ENCODE measurements around the gene EDA2R. TPM values are rescaled to one million over a fixed set of nuclear protein-coding genes. Genes with fewer than 3 reads are reported as not detected.

Gene EDA2R
- total RNA-seq, 1 experiment from 2014 or later = 19.5 TPM

DNA sequence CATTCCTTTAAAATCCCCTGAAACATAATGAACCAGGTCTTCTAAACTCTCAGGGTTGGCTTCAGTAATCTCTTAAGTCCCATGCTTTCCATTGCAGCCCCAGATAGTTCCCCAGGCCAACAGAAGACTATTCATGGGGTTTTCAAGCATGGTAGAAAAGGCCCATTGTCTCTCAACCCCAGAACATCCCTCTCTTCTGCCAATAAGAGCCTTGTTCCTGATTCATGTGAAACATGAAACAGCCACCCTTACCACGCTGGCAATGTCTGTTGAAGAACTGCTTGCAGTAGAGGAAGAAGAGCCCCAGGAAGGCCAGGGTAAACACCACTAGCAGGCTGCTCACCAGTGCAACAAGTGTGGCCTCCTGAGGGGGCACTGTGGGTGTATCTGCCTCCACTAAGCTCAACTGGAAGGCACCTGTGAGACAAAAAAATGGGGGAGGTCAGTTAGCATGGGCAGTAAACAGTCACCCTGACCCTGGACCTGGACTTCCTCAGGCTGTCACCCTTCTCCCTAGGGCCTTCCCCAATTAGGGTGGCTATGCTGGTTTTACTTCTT lies 36.4 kb downstream of the EDA2R start:
- DNase-seq (ENCODE audit: low read depth, low spot score) = peak; percentile 92
- in situ Hi-C loops (cut with HindIII; ENCODE audit: low pct_unique_long_range_greater_than_20kb, low sequenced_read_pairs) = no loop called here

DNA sequence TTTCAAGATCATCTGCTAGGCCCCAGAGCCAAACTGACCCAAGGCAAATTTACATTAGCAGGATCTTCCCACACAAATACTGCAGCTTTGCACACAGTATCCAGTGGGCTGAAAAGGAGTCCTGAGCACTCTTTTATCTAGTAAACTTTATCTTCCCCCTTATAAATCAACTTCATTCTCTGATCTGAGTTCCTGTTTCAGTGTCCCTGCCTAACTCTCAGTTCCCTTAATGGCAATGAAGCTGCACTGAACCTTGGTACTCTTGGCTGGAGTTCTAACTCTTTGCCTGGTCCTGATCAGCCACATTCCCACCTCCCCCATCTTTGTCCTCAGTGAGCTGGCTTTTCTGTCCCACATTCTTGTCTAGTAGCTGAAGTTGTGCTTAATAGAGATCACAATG lies 37.4 kb downstream of the EDA2R start:
- in situ Hi-C loops (cut with HindIII; ENCODE audit: low pct_unique_long_range_greater_than_20kb, low sequenced_read_pairs) = no loop called here
- no peak for DNase-seq (ENCODE audit: low read depth, low spot score)

- in situ Hi-C loops (cut with HindIII; ENCODE audit: low pct_unique_long_range_greater_than_20kb, low sequenced_read_pairs) = no loop called here
- no peak for DNase-seq (ENCODE audit: low read depth, low spot score)
Measured at GRCh38 chrX:66579219-66579618, 59.7 kb downstream of the EDA2R start.

- in situ Hi-C loops (cut with HindIII; ENCODE audit: low pct_unique_long_range_greater_than_20kb, low sequenced_read_pairs) = no loop called here
- no peak for DNase-seq (ENCODE audit: low read depth, low spot score)
Measured at GRCh38 chrX:66553973-66554372, 84.9 kb downstream of the EDA2R start.

- in situ Hi-C loops (cut with HindIII; ENCODE audit: low pct_unique_long_range_greater_than_20kb, low sequenced_read_pairs) = no loop called here
- DNase-seq (ENCODE audit: low read depth, low spot score) = no peak
Measured at GRCh38 chrX:66547847-66548369, 91.0 kb downstream of the EDA2R start.

Small RNA genes lying within 50 kb of the gene (small RNA-seq; reads per million reads assigned to genes)
- gene RNU6-394P = 0 reads per million in 2 experiments
